Trophoblast cell (in vitro differentiated cells and primary cell): ENCODE results near the gene CBR3.

Experiments used
- DNase-seq, 2 donors: peaks; one replicate each; pipeline ENCODE4 v3.0.0-alpha.2; 2016
- H2AFZ ChIP-seq: 2 replicates; pipeline ENCODE4 v1.6.1; 2013; ENCODE audit warnings: low read length, moderate library complexity, mild to moderate bottlenecking; ENCODE audit not compliant: insufficient read depth, poor library complexity
- H2AK5ac ChIP-seq: 2 replicates; pipeline ENCODE4 v1.6.1; 2013; ENCODE audit warnings: mild to moderate bottlenecking, low read length
- H2BK120ac ChIP-seq: 2 replicates; pipeline ENCODE4 v1.6.1; 2013; ENCODE audit warnings: low read length, mild to moderate bottlenecking, moderate library complexity; ENCODE audit not compliant: insufficient read depth, poor library complexity
- H2BK12ac ChIP-seq: 2 replicates; pipeline ENCODE4 v1.6.1; 2013; ENCODE audit warnings: mild to moderate bottlenecking, low read length, moderate library complexity
- H2BK5ac ChIP-seq: 2 replicates; pipeline ENCODE4 v1.6.1; 2013; ENCODE audit warnings: low read length, low read depth, moderate library complexity, mild to moderate bottlenecking; ENCODE audit not compliant: poor library complexity
- H3K14ac ChIP-seq: 2 replicates; pipeline ENCODE4 v1.6.1; 2013; ENCODE audit warnings: mild to moderate bottlenecking, low read length
- H3K18ac ChIP-seq: 2 replicates; pipeline ENCODE4 v1.6.1; 2013; ENCODE audit warnings: mild to moderate bottlenecking, low read length
- H3K23ac ChIP-seq: 2 replicates; pipeline ENCODE4 v1.6.1; 2013; ENCODE audit warnings: low read length
- H3K27ac ChIP-seq: 2 replicates; pipeline ENCODE4 v1.5.1; 2013; ENCODE audit warnings: low read depth, mild to moderate bottlenecking, inconsistent platforms, low read length, moderate library complexity
- H3K27me3 ChIP-seq: 2 replicates; pipeline ENCODE4 v1.6.1; 2013; ENCODE audit warnings: inconsistent platforms, mild to moderate bottlenecking, low read length, moderate library complexity; ENCODE audit not compliant: insufficient read depth
- H3K36me3 ChIP-seq, 2 experiments: 1 replicate in 1 of 2; 2 replicates in 1 of 2; pipeline ENCODE4 v1.6.1; 2013; ENCODE audit warnings: low read length in 2 of 2, mild to moderate bottlenecking in 2 of 2, moderate library complexity in 1 of 2; ENCODE audit not compliant: insufficient read depth in 2 of 2, control insufficient read depth in 1 of 2
- H3K4ac ChIP-seq: 2 replicates; pipeline ENCODE4 v1.6.1; 2013; ENCODE audit warnings: low read depth, mild to moderate bottlenecking, low read length, moderate library complexity
- H3K4me1 ChIP-seq, 2 experiments: 1 replicate in 1 of 2; 2 replicates in 1 of 2; pipeline ENCODE4 v1.6.1; 2013; ENCODE audit warnings: low read length in 2 of 2, mild to moderate bottlenecking in 2 of 2, moderate library complexity in 1 of 2; ENCODE audit not compliant: insufficient read depth in 2 of 2, control insufficient read depth in 1 of 2
- H3K4me2 ChIP-seq: 2 replicates; pipeline ENCODE4 v1.6.1; 2013; ENCODE audit warnings: inconsistent platforms, mild to moderate bottlenecking, low read length, moderate library complexity
- H3K4me3 ChIP-seq: 2 replicates; pipeline ENCODE4 v1.5.1; 2013; ENCODE audit warnings: mild to moderate bottlenecking, low read depth, low read length, inconsistent platforms
- H3K79me1 ChIP-seq: one replicate; pipeline ENCODE4 v1.6.1; 2013; ENCODE audit warnings: low read length
- H3K79me2 ChIP-seq: 2 replicates; pipeline ENCODE4 v1.6.1; 2013; ENCODE audit warnings: low read length, mild to moderate bottlenecking; ENCODE audit not compliant: control insufficient read depth, insufficient read depth, poor library complexity
- H3K9ac ChIP-seq: 2 replicates; pipeline ENCODE4 v1.6.1; 2013; ENCODE audit warnings: mild to moderate bottlenecking, low read length
- H3K9me3 ChIP-seq: 2 replicates; pipeline ENCODE4 v1.6.1; 2013; ENCODE audit warnings: low read depth, mild to moderate bottlenecking, control low read depth, inconsistent platforms, low read length; ENCODE audit not compliant: insufficient read depth
- H4K12ac ChIP-seq: 2 replicates; pipeline ENCODE4 v1.6.1; 2013; ENCODE audit warnings: low read depth, mild to moderate bottlenecking, low read length, moderate library complexity
- H4K8ac ChIP-seq: 2 replicates; pipeline ENCODE4 v1.6.1; 2013; ENCODE audit warnings: low read depth, mild to moderate bottlenecking, low read length, moderate library complexity
- H4K91ac ChIP-seq: one replicate; pipeline ENCODE4 v1.6.1; 2013; ENCODE audit warnings: low read depth, mild to moderate bottlenecking, low read length, moderate library complexity
- WGBS: extraction: QIAGEN DNeasy Blood & Tissue Kit; methylation state at CpG from one replicate; pipeline ENCODE4 v1.1.7; 2013; ENCODE audit warnings: missing lambda C conversion rate; ENCODE audit not compliant: insufficient read length, insufficient coverage; ENCODE audit errors: extremely low coverage; 5-methylcytosine and 5-hydroxymethylcytosine counted together

Gene CBR3

GRCh38 chr21:36156339-36156814 is 21.5 kb downstream of the CBR3 start:
- Histone ChIP-seq H2BK5ac (no peak overlapping the region), H2AFZ (no peak overlapping the region), H3K4me2 (peak overlapping the region; percentile 88), H3K79me1 (peaks cover 13% of the 10 kb centered on the region), H3K4ac (no peak overlapping the region), H3K23ac (no peak overlapping the region), H3K4me1 (peaks cover 2 to 3% of the 10 kb centered on the region in 2 experiments), H3K36me3 (peaks cover 0 to under 1% of the 10 kb centered on the region in 2 experiments), H3K27me3 (no peaks in the 10 kb centered on the region), H4K12ac (no peak overlapping the region), H4K8ac (no peak overlapping the region), H2BK120ac (no peak overlapping the region), H3K9me3 (no peaks in the 10 kb centered on the region), H3K14ac (no peak overlapping the region), H3K9ac (no peak overlapping the region), H4K91ac (no peak overlapping the region), H3K79me2 (peaks cover 10% of the 10 kb centered on the region), H3K27ac (no peak overlapping the region), H3K18ac (peak overlapping the region; percentile 91), H2AK5ac (no peak overlapping the region), H2BK12ac (no peak overlapping the region), H3K4me3 (peak overlapping the region; percentile 96)
- peak; percentile 99 to 100 for DNase-seq
- WGBS, result no CpG with 5 or more reads among the region's 43 CpGs

GRCh38 chr21:36156815-36157670 is 22.2 kb downstream of the CBR3 start, which contains the start of gene DOP1B:
Gene DOP1B (plus strand): TSS chr21:36156824. CDS start chr21:36164734, 7,910 bp downstream.
- peak within 1 kb of the TSS; percentile 90 for H3K9ac ChIP-seq
- H3K79me2 ChIP-seq, result peaks cover 13% of the 10 kb centered on the region
- no CpG with 5 or more reads among the region's 83 CpGs for WGBS
- peak within 1 kb of the TSS; percentile 69 for H4K8ac ChIP-seq
- peaks cover 13% of the 10 kb centered on the region for H3K79me1 ChIP-seq
- H3K4me1 ChIP-seq, result peaks cover 2 to 3% of the 10 kb centered on the region in 2 experiments
- peak within 1 kb of the TSS; percentile 94 for H3K27ac ChIP-seq
- peak within 1 kb of the TSS; percentile 97 for H3K14ac ChIP-seq
- peak within 1 kb of the TSS; percentile 96 for H3K4me3 ChIP-seq
- no peaks in the 10 kb centered on the region for H3K27me3 ChIP-seq
- no peaks in the 10 kb centered on the region for H3K9me3 ChIP-seq
- DNase-seq, result no peak
- peak within 1 kb of the TSS; percentile 93 for H2BK120ac ChIP-seq
- peaks cover 0 to 4% of the 10 kb centered on the region in 2 experiments for H3K36me3 ChIP-seq
- H2BK5ac ChIP-seq, result peak within 1 kb of the TSS; percentile 98
- peak within 1 kb of the TSS; percentile 86 for H2AK5ac ChIP-seq
- H3K4me2 ChIP-seq, result peak within 1 kb of the TSS; percentile 90
- peak within 1 kb of the TSS; percentile 97 for H4K91ac ChIP-seq
- H2BK12ac ChIP-seq, result peak within 1 kb of the TSS; percentile 85
- peak within 1 kb of the TSS; percentile 97 for H3K18ac ChIP-seq
- H3K23ac ChIP-seq, result no peak within 1 kb of the TSS
- H2AFZ ChIP-seq, result peak within 1 kb of the TSS; percentile 63
- H4K12ac ChIP-seq, result peak within 1 kb of the TSS; percentile 83
- H3K4ac ChIP-seq, result peak within 1 kb of the TSS; percentile 77

- no peak overlapping the region for H3K4me3 ChIP-seq
- no peak overlapping the region for H2BK12ac ChIP-seq
Observed at GRCh38 chr21:36159356-36159921, 24.6 kb downstream of the CBR3 start.

GRCh38 chr21:36160850-36161178 is 25.9 kb downstream of the CBR3 start:
- no peak overlapping the region for H4K8ac ChIP-seq

More at GRCh38 chr21:36159356-36159921, 24.6 kb downstream of the CBR3 start:
- H4K8ac ChIP-seq, result no peak overlapping the region
- no peak overlapping the region for H4K12ac ChIP-seq
- no peak overlapping the region for H2BK120ac ChIP-seq
- H3K18ac ChIP-seq, result peak overlapping the region; percentile 25
- no peaks in the 10 kb centered on the region for H3K9me3 ChIP-seq
- peaks cover 7 to 13% of the 10 kb centered on the region in 2 experiments for H3K4me1 ChIP-seq
- no peak overlapping the region for H3K14ac ChIP-seq
- no peak overlapping the region for H2AFZ ChIP-seq
- H2AK5ac ChIP-seq, result no peak overlapping the region
- no CpG with 5 or more reads among the region's 13 CpGs for WGBS
- peak overlapping the region; percentile 30 for H3K4ac ChIP-seq
- H3K36me3 ChIP-seq, result peaks cover 0 to 4% of the 10 kb centered on the region in 2 experiments
- H2BK5ac ChIP-seq, result no peak overlapping the region
- peaks cover 13% of the 10 kb centered on the region for H3K79me1 ChIP-seq
- peak; percentile 81 to 98 for DNase-seq
- H3K79me2 ChIP-seq, result peaks cover 16% of the 10 kb centered on the region
- H4K91ac ChIP-seq, result no peak overlapping the region
- no peak overlapping the region for H3K9ac ChIP-seq
- no peak overlapping the region for H3K23ac ChIP-seq
- no peaks in the 10 kb centered on the region for H3K27me3 ChIP-seq
- no peak overlapping the region for H3K27ac ChIP-seq
- H3K4me2 ChIP-seq, result no peak overlapping the region

More at GRCh38 chr21:36160850-36161178, 25.9 kb downstream of the CBR3 start:
- Histone ChIP-seq H2AFZ (no peak overlapping the region), H2AK5ac (no peak overlapping the region), H3K36me3 (peaks cover 3 to 7% of the 10 kb centered on the region in 2 experiments), H2BK120ac (no peak overlapping the region), H3K79me1 (peaks cover 10% of the 10 kb centered on the region), H3K18ac (no peak overlapping the region), H3K23ac (no peak overlapping the region), H3K14ac (no peak overlapping the region), H4K12ac (no peak overlapping the region), H3K79me2 (peaks cover 14% of the 10 kb centered on the region), H3K4me1 (peaks cover 7 to 13% of the 10 kb centered on the region in 2 experiments), H3K9me3 (no peaks in the 10 kb centered on the region), H4K91ac (no peak overlapping the region), H3K4ac (peak overlapping the region; percentile 64), H2BK12ac (no peak overlapping the region), H3K4me3 (no peak overlapping the region), H3K4me2 (no peak overlapping the region), H3K27me3 (no peaks in the 10 kb centered on the region), H2BK5ac (no peak overlapping the region), H3K9ac (no peak overlapping the region), H3K27ac (no peak overlapping the region)
- DNase-seq, result peak in 1 of 2 donors; percentile 16
- WGBS, result no CpG with 5 or more reads among the region's 2 CpGs
